ENCODE results near the gene GIT2. TPM values are rescaled to one million over a fixed set of nuclear protein-coding genes. Genes with fewer than 3 reads are reported as not detected.
A peak's percentile ranks its signal among the peaks of the same experiment; 100 is the strongest.

Gene GIT2
- total and polyA plus RNA-seq, 2 of the 8 experiments (the other 6 are each of a cell fraction or from before 2014, with no cell fraction given), result 9.6 to 20.7 TPM

- H3K56ac ChIP-seq (replicated peaks; ENCODE audit: insufficient read length, low read depth, low read length), result no peak overlapping the region
- no peak overlapping the region for H4K8ac ChIP-seq (ENCODE audit: extremely low read depth, insufficient read depth, low read length)
- H3K9ac ChIP-seq (replicated peaks in 1 of 4; ENCODE audit: extremely low read depth in 1 of 4, low read depth in 3 of 4, low read length in 3 of 4), result no peak overlapping the region
- no peaks in the 10 kb centered on the region for H3K9me3 ChIP-seq (ENCODE audit: insufficient read depth in 2 of 2, low read depth in 1 of 2, low read length in 1 of 2)
- no peaks in the 10 kb centered on the region for H3K79me1 ChIP-seq (ENCODE audit: low read depth, low read length)
- no peak overlapping the region for H4K5ac ChIP-seq (ENCODE audit: insufficient read length, low read depth, low read length)
- H3K23me2 ChIP-seq (ENCODE audit: low read depth, low read length), result no peaks in the 10 kb centered on the region
- H2AFZ ChIP-seq (ENCODE audit: low read length), result no peak overlapping the region
- H3K27me3 ChIP-seq (replicated peaks in 1 of 4; ENCODE audit: control insufficient read depth in 3 of 4, extremely low read depth in 1 of 4, insufficient read depth in 3 of 4, low read length in 3 of 4), result no peaks in the 10 kb centered on the region
- no peak overlapping the region for H2BK15ac ChIP-seq (ENCODE audit: low read length)
- TF ChIP-seq TCF12 (IDR thresholded peaks at IDR 0.05; ENCODE audit: low read depth, low read length) (no peak), HDAC6 (IDR thresholded peaks at IDR 0.05; ENCODE audit: low read depth, low read length) (no peak), SIX5 (IDR thresholded peaks at IDR 0.05; ENCODE audit: low read depth, low read length) (no peak), SIRT6 (IDR thresholded peaks at IDR 0.05; ENCODE audit: low read length) (no peak), CEBPB (IDR thresholded peaks at IDR 0.05; ENCODE audit: low read depth, low read length) (0 out of 2 replicates have a peak, but pooled peaks have one; percentile 4)
- FAIRE-seq (no peak), DNase-seq (ENCODE audit: low read depth in 1 of 2, low spot score in 2 of 2) (no peak)
- no peaks in the 10 kb centered on the region for H4K20me1 ChIP-seq (replicated peaks in 1 of 2; ENCODE audit: control insufficient read depth in 1 of 2, insufficient read depth in 2 of 2, low read length in 2 of 2)
- no peak overlapping the region for H2AK5ac ChIP-seq (ENCODE audit: low read depth, low read length)
- H3K14ac ChIP-seq (ENCODE audit: insufficient read length), result no peak overlapping the region
- H2BK120ac ChIP-seq (replicated peaks; ENCODE audit: low read depth, low read length), result no peak overlapping the region
- no peak overlapping the region for H2BK12ac ChIP-seq (ENCODE audit: low read depth, low read length)
- H3K4me3 ChIP-seq (ENCODE audit: extremely low read depth in 1 of 4, insufficient read depth in 2 of 4, low read depth in 3 of 4, low read length in 4 of 4), result no peak overlapping the region
- H4K91ac ChIP-seq (replicated peaks; ENCODE audit: insufficient read length, low read length), result no peak overlapping the region
- no peaks in the 10 kb centered on the region for H3K4me1 ChIP-seq (replicated peaks in 1 of 4; ENCODE audit: control insufficient read depth in 3 of 4, insufficient read depth in 4 of 4, low read length in 3 of 4)
- H3K79me2 ChIP-seq (ENCODE audit: control insufficient read depth in 1 of 2, insufficient read depth in 2 of 2, low read length in 2 of 2), result no peaks in the 10 kb centered on the region
- H2BK20ac ChIP-seq (ENCODE audit: low read length), result no peak overlapping the region
- H3K27ac ChIP-seq (ENCODE audit: low read depth, low read length), result no peak overlapping the region
- ChIA-PET CTCF (ENCODE audit: partially characterized antibody) (interaction anchor here (0.9 to 2.0 kb wide), 3 partner anchors 10 to 12 kb away, joined by 3 to 5 read pairs (median 4); no protein-coding TSS in a partner anchor), POLR2A (ENCODE audit: partially characterized antibody) (interaction anchor here (1.1 kb wide), 1 partner anchor 11 kb away, joined by 5 read pairs; no protein-coding TSS in a partner anchor)
- H3K23ac ChIP-seq (ENCODE audit: insufficient read length), result no peak overlapping the region
- no peak overlapping the region for H2BK5ac ChIP-seq (ENCODE audit: low read depth, low read length)
- WGBS, 2 experiments (ENCODE audit: extremely low coverage in 1 of 2, insufficient coverage in 1 of 2, insufficient read length in 1 of 2, insufficient replicate concordance in 2 of 2, low coverage in 1 of 2, low lambda C conversion rate in 2 of 2, missing lambda C conversion rate in 1 of 2), result 93% methylated on average over 4 of the region's 4 CpGs; no CpG with 5 or more reads in 1 of the 2 experiments
- no peak overlapping the region for H3K18ac ChIP-seq (ENCODE audit: extremely low read depth, low read length)
- no peaks in the 10 kb centered on the region for H3K36me3 ChIP-seq (ENCODE audit: control insufficient read depth in 2 of 4, insufficient read depth in 4 of 4, low read length in 3 of 4)
- no peak overlapping the region for H3K4ac ChIP-seq (replicated peaks; ENCODE audit: insufficient read length, low read depth, low read length)
- H3K4me2 ChIP-seq (ENCODE audit: insufficient read depth in 1 of 2, low read depth in 2 of 2, low read length in 2 of 2), result no peak overlapping the region
These were observed 16.5 kb upstream of the GIT2 start for GRCh38 chr12:110012659-110013058.
